Amniotic epithelial cell (primary cell): ENCODE measurements around the gene PTPRN2.
"Not testable (repeated sequence)": the region's sequence is repeated elsewhere in the genome, so short reads cannot be mapped to it uniquely, and the experiment has no call there.

Source experiments
- DNase-seq: peaks from one replicate; pipeline ENCODE4 v3.0.0-alpha.2; 2010; ENCODE audit warnings: low read depth

Gene PTPRN2

DNA sequence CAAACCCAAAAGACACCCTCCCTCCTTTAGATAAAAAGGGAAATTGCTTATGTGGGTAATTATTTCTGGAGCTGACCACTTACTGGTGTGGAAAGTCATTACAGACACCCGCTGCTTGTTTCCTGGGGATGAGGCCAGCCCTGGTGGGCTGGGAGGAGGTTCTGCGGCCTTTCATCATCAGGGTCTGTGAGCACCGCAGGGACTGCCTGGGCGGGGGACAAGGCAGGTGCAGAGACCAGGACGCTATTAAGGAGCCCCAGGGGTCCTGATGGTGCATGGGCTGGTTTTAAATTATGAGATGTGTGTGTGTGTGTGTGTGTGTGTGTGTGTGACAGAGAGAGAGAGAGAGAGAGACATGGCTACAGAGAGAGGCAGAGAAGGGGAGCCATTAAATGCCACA lies 1079.6 kb downstream of the PTPRN2 start:
- no peak for DNase-seq

DNA sequence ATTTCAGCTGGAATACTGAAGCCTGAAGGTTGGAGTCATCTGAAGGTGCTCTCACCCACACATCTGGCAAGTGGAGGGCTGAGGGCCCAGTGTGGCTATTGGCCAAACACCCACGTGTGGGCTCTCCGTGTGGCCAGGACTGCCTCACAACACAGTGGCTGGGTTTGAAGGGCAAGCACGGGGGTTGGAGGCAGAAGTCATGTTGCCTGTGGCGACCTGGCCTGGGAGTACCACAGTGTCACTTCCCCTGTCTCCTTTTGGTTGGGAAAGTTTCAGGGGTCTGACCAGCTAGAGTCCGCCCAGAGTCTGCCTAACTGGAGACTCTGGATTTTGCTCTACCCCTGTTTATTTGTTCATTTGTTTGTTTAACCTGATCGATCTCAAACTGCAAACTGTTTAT lies 1081.4 kb downstream of the PTPRN2 start:
- no peak for DNase-seq

DNA sequence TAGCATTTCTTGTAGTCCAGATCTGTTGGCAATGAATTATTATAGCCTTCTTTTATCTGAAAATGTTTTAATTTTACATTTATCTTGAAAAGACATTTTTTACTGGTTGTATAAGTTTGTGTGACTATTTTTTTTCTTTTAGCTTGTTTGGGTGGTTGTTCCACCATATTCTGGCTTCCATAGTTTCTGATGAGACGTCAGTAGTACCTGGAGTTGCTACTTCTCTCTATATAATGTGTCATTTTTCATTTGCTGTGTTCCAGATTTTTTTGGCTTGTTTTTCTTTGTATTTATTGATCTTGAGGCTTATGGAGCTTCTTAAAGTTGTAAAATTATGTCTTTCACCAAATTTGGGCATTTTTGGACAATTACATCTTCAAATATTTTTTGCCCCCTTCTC lies 1082.0 kb downstream of the PTPRN2 start:
- DNase-seq = no peak

DNA sequence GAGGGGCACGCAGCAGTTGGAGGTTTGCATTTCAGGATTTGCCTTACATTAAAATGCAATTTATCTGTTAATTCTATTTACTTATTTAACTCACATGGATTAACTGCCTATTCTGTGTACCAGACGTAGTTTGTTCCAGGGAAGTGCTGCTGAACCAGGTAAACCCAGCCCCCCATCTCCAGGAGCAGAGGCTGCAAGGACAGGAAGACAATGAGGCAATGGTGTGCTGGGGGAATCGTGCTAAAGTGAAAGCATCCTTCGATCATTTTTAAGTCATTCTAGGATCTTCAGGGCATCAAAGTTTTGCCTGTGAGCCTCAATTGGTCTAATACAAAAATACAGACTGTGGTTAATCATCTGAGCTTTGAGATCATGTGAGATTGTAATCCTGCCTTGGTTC lies 1084.4 kb downstream of the PTPRN2 start:
- DNase-seq = no peak

DNA sequence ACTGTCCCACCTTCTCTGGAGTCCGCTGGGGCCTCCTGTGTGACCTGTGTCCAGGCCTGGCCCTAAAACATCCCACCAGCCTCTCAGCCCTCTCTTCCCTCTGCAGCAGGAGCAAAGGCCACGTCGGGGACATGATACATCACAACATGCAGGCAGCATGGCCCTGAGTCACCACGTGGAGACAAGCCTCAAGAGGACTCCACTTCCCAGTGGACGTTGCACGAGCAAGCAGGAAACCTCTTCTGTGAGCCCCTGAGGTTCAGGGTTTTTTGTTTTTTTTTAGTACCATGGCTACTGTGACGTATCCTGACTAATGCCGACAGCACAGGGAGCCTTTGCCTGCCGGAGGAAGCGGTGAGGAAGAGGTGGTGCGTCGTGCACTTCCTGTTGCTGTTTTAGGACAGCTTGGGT lies 1084.9 kb downstream of the PTPRN2 start:
- no peak for DNase-seq

DNA sequence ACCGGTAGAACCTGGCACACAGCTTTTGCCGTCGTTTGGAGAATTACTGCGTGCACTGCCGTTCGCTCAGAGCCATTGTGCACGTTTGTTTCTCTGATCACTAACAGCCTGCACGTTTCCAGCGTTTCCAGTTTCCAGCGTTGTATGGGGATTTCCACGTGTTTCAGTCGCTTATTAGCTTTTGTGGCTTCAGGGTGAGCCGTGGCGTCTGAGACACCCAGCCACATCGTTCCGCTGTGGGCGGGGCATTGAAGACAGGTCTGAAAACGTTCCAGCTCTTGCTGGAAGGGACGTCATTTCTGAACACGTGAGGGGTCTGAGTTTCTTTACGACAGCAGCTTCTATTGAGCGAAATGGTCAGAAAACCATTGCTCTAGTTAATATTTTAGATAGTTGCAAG lies 1086.0 kb downstream of the PTPRN2 start:
- no peak for DNase-seq

DNA sequence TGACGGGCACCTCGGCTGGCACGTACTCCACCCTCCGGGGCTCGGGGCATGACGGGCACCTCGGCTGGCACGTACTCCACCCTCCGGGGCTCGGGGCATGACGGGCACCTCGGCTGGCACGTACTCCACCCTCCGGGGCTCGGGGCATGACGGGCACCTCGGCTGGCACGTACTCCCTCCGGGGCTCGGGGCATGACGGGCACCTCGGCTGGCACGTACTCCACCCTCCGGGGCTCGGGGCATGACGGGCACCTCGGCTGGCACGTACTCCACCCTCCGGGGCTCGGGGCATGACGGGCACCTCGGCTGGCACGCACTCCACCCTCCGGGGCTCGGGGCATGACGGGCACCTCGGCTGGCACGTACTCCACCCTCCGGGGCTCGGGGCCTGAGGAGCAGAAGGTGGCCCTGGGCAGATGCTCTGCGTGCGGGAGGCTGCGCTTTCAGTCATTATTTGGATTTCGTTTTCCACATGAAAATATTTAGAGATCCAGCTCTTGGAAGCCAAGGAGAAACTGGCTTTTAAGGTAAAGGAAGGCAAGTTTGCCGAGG lies 1086.6 kb downstream of the PTPRN2 start:
- DNase-seq = not testable (repeated sequence)

DNA sequence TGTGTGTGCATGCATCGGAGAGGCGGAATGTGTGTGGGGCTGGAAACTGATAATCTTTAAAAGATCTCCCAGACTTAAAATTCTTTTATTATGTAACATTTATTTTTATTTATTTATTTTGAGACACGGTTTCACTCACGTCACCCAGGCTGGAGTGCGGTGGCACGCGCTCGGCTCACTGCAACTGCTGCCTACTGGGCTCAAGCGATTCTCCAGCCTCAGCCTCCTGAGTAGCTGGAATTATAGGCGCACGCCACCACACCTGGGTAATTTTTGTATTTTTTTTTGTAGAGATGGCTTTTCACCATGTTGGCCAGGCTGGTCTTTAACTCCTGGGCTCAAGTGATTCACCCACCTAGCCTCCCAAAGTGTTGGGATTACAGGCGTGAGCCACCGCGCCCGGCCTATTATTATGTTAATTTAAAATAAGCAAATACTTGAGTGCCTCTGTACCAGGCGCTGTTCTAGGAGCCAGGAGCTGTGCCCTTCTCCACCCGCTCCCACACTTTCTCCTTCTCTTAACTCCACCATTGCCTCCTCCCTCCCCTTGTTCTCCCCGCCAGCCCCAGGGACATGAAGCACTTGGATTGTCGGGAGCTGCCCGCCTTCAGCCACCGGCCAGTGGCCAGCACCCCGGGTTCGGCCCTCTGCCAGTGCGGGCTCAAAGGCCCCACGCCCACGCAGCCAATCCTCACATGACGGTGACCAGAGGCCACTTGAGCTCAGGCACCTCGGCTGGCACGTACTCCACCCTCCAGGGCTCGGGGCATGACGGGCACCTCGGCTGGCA lies 1087.3 kb downstream of the PTPRN2 start:
- DNase-seq = no peak

DNA sequence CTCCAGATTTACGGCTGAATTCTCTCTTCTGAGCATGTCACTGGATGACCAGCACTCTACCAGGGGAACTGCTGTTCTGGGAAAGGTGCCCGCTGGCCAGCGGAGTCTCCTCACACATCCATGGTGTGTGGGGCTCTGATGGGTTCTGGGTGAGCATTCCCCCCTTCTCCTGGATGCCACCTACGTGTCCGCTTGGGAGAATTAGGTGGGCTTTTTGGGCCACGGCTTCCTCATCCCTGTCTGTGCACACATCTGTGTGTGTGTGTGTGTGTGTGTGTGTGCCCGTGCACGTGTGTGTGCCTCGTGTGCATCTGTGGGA lies 1087.8 kb downstream of the PTPRN2 start:
- no peak for DNase-seq

DNA sequence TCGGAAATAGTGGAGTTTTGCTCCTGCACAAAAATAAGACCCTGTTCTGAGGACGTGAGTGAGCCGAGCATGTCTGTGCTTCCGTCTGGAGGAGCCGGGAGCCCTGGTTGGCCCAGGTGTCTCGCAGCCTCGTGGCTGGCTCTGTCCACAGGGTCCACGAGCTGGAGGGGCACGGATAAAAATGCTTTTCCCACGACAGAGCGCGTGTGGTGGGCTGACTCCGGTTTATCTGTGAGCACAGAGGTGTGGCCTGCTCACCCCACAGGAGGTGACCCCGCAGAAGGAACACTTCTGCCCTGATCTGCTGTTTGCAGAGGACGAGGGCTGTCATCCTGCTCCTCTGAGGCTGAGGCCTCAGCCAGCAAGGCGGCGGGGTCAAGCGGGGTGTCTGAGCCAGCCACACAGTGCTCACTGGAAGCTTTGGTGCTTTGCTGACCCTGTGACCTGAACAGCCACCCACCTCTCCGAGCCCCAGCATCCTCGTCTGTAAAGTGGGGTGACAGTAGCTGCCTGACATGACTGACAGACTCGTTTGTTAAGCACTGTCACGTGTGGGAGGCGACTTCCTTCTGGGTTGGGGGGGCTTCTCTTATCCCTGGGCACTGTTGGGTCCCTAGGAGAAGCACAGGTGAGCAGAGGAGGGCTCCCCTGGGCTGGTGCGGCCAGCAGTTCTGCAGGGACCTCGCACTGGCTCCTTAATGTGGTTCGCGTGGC lies 1088.3 kb downstream of the PTPRN2 start:
- DNase-seq = no peak

DNA sequence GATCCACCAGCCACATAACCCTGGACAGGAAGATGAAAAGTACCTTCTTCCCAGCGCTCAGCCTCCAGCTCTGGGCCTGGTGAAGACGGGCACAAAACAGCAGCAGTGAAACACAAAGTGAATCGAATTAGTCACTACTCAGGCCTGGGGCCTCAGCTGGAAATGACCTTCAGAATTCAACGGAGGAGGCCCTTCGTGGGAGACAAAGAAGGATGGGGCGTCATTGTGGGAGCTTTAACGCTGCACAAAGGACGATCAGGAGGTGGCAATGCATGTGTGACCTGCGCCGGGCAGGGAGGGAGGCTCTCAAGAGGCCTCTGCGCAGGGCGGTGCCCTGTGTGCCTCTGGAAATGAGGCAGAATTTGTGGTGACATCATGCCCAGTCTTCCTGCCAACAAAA lies 1089.0 kb downstream of the PTPRN2 start:
- no peak for DNase-seq

DNA sequence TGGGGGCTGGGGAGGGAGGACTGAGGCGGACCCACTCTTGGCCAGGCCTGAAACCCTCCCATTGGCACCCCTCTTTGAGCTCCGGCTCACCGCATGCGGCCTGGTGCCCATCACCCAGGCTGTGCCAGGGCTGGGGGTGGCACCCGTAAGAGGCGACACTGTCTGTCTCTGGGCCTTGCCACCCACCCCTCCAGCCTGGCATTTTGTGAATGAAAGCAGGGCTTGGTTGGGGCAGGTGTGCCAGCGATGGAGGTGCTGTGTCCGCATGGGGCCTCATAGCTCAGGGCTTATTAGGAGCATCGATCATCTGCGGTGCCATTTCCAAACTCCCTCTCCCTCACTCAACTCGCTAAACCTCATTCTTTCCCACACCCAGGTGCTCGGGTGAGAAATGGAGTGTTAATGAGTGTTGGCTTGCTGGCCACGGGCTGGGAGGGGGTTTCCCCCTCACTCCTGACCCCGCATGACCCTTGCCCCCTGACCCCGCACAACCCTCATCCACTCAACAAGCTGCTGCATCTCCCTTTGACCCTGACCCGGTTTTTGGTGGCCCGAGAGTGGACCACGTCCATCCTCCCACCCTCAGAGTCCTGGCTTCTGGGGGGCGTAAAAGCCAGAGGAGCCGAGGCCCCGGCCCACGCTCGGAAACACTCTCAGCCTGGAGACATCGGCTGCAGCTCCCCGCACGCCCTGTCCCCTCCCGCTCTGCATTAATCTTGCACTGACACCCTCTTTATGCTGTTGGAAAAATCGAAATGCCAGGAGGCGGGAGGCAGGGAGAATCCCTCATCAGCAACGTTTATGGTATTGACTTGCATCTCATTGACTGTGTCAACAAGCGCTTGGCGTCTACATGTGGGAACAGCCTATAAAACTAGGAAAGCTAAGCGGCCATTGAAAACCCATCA lies 1089.6 kb downstream of the PTPRN2 start:
- no peak for DNase-seq

DNA sequence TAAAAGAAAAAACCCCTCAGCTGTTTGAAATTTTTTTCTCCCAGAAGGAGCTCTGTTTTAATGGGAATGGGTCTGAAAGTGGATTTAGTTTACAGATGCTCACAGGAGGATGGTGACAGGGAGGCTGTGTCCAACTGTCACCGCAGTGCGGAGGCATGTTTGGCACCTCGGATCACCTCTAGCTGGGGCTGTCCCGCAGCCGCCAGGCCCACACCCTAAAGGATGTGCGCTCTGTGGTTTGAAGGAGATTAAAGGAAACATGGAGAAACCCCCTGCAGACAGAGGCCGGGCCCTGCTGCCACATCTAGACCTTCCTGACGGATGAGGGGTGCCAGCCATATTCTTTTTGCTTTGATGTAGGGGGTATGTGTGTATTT lies 1090.3 kb downstream of the PTPRN2 start:
- DNase-seq = no peak

DNA sequence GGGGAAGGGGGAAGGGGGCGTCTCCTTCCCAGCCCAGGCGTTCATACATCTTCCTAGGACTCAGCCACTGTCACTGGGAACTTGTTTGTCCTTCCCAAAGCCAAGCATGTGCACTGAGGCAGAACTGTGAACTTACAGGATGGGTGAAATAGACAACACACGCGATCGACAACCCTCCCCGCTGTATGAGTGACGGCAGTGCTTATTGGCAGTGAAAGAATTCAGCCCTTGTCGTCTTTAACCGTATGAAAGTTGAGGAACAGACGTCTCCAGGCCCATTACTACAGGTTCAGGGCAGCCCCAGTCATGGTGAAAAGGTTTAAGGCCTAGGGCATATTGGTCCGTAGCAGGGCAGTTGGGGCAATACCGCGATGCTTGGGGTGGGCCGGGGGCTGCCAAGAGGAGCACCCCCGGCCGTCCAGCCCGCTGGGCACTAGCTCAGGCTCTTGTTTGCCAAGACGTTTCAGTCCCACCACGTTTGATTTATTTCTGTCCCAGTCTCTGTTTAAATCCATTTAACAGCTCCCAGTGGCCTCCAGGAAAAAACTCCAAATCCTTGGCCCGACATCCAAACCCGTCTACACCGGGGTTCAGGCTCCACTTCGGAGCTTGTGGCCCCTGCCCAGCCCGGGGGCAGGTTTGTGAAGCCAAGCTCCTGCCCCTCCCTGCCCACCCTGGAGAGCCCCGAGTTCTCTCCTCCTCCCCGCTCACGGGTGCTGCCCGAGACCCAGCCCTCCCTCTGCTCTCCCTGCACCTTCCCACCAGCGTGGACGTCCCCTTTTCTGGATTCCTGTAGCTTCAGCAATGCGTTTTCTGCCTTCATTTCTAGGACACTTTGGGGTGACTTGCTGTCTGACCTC lies 1091.0 kb downstream of the PTPRN2 start:
- DNase-seq = no peak

DNA sequence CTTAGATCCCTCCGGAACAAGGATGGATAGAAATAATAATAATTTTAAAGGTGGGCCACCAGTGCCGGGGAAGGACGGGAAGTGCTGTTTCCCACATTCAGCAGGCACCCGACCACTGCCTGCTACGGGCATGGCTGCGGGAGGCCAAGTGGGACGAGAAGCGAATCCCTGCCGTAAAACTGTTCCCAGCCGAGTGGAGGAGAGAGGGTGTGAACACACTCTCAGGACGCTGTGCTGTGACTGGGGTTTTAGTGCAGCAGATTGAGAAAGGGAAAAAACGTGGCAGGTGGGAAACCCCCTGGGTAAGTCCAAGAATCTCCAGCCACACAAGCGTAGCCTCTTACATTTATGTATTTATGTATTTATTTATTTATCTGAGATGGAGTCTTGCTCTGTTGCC lies 1092.0 kb downstream of the PTPRN2 start:
- no peak for DNase-seq

DNA sequence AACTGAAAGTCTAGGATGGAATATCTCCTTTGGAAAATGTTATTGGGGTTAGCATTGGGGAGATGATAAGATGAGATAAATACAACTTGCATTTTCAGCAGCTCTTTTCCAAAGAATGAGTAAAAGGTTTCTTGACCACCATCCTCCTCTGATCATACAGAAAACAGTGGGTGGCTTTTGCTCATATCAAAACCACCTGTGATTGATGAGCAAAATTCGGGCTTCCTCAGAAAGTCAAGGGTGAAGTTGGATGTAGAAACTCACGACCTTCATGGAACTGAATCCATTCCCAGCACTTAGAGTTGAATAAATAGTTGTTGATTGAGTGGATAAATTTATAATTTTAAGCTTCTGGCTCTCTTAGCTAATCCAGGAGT lies 1092.5 kb downstream of the PTPRN2 start:
- no peak for DNase-seq

DNA sequence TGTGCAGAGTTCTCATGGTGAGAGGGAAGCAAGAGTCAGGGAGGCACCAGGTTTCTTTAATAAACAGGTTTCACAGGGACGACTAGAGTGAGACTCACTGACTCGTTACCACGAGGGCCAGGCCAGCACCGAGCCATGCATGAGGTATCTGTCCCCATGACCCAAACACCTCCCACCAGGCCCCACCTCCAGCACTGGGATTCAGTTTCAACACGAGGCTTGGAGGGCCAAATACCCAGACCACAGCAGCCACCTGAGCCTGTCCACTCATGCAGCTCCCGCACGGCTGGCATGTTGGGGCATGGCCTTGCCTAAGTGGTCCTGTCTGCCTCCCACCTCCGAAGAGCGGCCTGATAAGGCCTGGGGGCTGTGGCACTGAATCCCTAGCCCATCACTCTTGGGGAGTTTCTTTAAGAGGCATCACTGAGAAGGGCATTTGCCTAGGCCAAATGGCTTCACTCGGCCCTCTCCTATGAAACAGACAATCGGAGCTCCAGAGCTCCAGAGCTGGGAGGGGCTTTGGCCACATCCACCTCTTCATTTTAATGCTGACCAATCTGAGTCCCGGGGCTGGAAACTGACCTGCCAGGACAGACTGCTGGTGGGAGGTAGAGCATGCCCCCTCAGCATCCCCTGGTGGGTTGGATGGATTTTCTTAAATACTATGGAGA lies 1093.0 kb downstream of the PTPRN2 start:
- DNase-seq = no peak

DNA sequence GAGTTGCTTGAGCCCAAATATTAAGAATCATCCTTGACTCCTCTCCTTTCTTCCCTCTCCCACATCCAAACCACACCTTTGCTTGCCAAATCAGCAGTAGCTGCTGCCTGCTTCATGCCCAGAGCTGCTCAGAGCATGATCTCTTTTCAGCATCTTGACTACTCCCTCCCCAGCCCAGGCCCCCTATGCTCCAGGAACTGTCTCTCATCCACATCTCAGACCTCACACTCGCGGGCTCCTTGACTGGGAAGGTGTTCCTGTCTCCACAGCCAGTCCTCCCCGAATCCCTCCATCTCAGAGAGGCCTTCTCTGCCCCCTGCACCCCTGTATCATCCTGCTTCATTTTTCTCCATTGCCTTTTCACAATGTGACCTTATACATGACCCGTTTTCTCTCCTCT lies 1093.8 kb downstream of the PTPRN2 start:
- no peak for DNase-seq

DNA sequence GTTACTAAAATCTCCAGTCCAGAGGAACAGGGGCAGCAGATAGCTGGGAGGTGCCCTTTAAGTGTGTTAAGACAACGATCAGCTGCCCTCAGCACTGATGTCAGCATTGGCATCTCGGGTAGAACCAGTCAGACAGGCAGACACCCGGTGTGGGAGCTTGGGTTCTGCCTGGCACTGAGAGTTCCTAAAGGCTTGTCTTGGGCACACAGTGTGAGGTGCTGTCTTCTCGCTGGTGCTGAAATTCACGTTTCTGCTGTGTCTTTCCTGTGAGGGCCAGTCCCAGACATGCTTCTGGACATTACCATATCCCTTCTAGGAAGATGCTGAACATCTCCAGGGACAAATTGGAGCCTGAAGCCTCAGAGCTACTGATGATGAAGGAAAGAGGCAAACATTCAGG lies 1094.6 kb downstream of the PTPRN2 start:
- DNase-seq = no peak

DNA sequence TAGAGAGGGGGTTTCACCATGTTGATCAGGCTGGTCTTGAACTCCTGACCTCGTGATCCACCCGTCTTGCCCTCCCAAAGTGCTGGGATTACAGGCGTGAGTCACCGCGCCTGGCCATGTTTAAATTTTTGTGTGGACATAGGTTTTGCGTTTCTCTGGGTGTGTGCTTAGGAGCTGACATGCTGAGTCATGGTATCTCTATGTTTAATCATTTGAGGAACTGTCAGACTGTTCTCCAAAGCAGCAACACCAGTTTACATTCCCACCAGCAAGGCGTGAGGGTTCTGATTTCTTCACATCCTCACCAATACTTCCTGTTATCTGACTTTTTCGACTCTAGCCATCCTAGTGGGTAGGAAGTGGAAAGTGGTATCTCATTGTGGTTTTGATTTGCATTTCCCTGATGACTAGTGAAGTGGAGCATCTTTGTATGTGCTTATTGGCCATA lies 1097.1 kb downstream of the PTPRN2 start:
- peak; percentile 89 for DNase-seq

DNA sequence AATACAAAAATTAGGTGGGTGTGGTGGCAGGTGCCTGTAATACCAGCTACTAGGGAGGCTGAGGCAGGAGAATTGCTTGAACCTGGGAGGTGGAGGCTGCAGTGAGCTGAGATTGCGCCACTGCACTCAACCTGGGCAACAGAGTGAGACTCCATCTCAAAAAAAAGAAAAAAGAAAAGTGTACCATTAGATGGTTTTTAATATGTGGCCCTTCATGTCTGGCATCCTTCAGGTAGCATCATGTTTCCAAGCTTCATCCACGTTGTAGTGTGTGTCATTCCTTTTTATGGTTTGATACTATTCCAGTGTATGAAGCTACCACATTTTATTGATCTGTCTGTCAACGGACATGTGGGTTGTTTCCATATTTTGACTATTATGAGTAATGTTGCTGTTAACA lies 1097.8 kb downstream of the PTPRN2 start:
- DNase-seq = not testable (repeated sequence)
